ENCODE measurements around the gene SBF2.

DNA sequence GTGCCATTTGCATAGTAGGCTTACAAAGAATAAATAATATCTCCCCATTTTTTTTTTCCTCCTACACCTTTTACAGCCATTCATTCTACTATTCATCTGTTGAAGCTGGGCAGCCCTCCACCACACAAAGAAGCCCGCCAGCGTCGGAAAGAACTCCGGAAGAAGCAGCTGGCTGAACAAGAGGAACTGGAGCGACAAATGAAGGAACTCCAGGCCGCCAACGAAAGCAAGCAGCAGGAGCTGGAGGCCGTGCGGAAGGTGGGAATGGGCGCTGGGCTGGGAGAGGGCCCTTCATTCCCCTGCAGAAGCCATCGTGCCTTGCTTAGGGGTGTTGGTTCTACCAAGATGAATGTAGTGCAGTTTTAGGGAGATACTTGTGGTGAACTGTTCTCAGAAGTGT is 561.6 kb downstream of the SBF2 start:
- TF ChIP-seq, protein P1, sequence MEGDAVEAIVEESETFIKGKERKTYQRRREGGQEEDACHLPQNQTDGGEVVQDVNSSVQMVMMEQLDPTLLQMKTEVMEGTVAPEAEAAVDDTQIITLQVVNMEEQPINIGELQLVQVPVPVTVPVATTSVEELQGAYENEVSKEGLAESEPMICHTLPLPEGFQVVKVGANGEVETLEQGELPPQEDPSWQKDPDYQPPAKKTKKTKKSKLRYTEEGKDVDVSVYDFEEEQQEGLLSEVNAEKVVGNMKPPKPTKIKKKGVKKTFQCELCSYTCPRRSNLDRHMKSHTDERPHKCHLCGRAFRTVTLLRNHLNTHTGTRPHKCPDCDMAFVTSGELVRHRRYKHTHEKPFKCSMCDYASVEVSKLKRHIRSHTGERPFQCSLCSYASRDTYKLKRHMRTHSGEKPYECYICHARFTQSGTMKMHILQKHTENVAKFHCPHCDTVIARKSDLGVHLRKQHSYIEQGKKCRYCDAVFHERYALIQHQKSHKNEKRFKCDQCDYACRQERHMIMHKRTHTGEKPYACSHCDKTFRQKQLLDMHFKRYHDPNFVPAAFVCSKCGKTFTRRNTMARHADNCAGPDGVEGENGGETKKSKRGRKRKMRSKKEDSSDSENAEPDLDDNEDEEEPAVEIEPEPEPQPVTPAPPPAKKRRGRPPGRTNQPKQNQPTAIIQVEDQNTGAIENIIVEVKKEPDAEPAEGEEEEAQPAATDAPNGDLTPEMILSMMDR (IDR thresholded peaks at IDR 0.05), result no peak
- no peak for TF ChIP-seq POLR2A (IDR thresholded peaks at IDR 0.05)

Data from esophagus squamous epithelium (tissue), 4 donors.